ENCODE data around the gene OR8J1. TPM values are rescaled to one million over a fixed set of nuclear protein-coding genes. Genes with fewer than 3 reads are reported as not detected.

OR8J1 gene
- total RNA-seq, 4 donors from 2014 or later = not detected

GRCh38 chr11:56404393-56404792 lies 50.3 kb downstream of the OR8J1 start:
- TF ChIP-seq POLR2A (IDR thresholded peaks at IDR 0.05) (no peak), CTCF (IDR thresholded peaks at IDR 0.05) (no peak)
- no peak overlapping the region for H3K27ac ChIP-seq
- no peak overlapping the region for H3K4me3 ChIP-seq
- peaks cover 0 to 6% (median 0%) of the 10 kb centered on the region in 4 donors for H3K9me3 ChIP-seq
- H3K27me3 ChIP-seq = no peaks in the 10 kb centered on the region
- no peak for DNase-seq
- no peaks in the 10 kb centered on the region for H3K36me3 ChIP-seq
- H3K4me1 ChIP-seq = no peaks in the 10 kb centered on the region

- no peak for DNase-seq
These were observed 56.7 kb downstream of the OR8J1 start for GRCh38 chr11:56410801-56411200.

More at GRCh38 chr11:56410801-56411200, 56.7 kb downstream of the OR8J1 start:
- no peak overlapping the region for H3K4me3 ChIP-seq
- no peaks in the 10 kb centered on the region for H3K27me3 ChIP-seq
- TF ChIP-seq CTCF (IDR thresholded peaks at IDR 0.05) (no peak), POLR2A (IDR thresholded peaks at IDR 0.05) (no peak)
- H3K9me3 ChIP-seq = no peaks in the 10 kb centered on the region
- H3K4me1 ChIP-seq = no peaks in the 10 kb centered on the region
- no peaks in the 10 kb centered on the region for H3K36me3 ChIP-seq
- H3K27ac ChIP-seq = no peak overlapping the region

Other genes with a start within 250 kb of the OR8J1 start
- gene OR8H3, start 231.9 kb upstream of the OR8J1 start, total RNA-seq = not detected
- gene OR8J3, start 214.1 kb upstream of the OR8J1 start, total RNA-seq = not detected
- gene OR8K5, start 194.0 kb upstream of the OR8J1 start, total RNA-seq = not detected
- gene OR5J2, start 177.7 kb upstream of the OR8J1 start, total RNA-seq = not detected
- not detected for gene OR5T2, start 120.0 kb upstream of the OR8J1 start, total RNA-seq
- not detected for gene OR5T3, start 102.0 kb upstream of the OR8J1 start, total RNA-seq
- not detected for gene OR5T1, start 80.1 kb upstream of the OR8J1 start, total RNA-seq
- gene OR8H1, start 62.0 kb upstream of the OR8J1 start, total RNA-seq = not detected
- gene OR8K3, start 39.1 kb upstream of the OR8J1 start, total RNA-seq = not detected
- gene OR8K1, start 8.3 kb upstream of the OR8J1 start, total RNA-seq = not detected
- gene OR8U1, start 21.3 kb downstream of the OR8J1 start, total RNA-seq = not detected
- gene OR5AL1, start 58.4 kb downstream of the OR8J1 start, total RNA-seq = not detected
- gene OR5M3, start 119.1 kb downstream of the OR8J1 start, total RNA-seq = not detected
- not detected for gene OR5M8, start 137.1 kb downstream of the OR8J1 start, total RNA-seq
- gene OR5M11, start 189.0 kb downstream of the OR8J1 start, total RNA-seq = not detected
- not detected for gene OR5M10, start 223.4 kb downstream of the OR8J1 start, total RNA-seq